Endothelial cell of umbilical vein (primary cell): ENCODE results near the gene DUSP14.

Source experiments
- CTCF ChIP-seq, 2 donors: IDR thresholded peaks; 1 replicate in 1 of 2; 2 replicates in 1 of 2; pipeline ENCODE4 v1.5.1; 2011; ENCODE audit warnings: low read length in 2 of 2, mild to moderate bottlenecking in 2 of 2, moderate library complexity in 2 of 2, control low read depth in 1 of 2, inconsistent platforms in 1 of 2, low read depth in 1 of 2; ENCODE audit not compliant: insufficient read depth in 1 of 2; ENCODE audit errors: extremely low read depth in 1 of 2
- GATA2 ChIP-seq: IDR thresholded peaks from 2 replicates; pipeline ENCODE4 v1.7.0; 2011; ENCODE audit warnings: low read depth, mild to moderate bottlenecking, moderate library complexity, mixed read lengths, low read length; ENCODE audit not compliant: insufficient read length, insufficient read depth
- JUN ChIP-seq: IDR thresholded peaks from 2 replicates; pipeline ENCODE4 v1.6.1; 2011; ENCODE audit warnings: borderline replicate concordance, low read depth; ENCODE audit not compliant: insufficient read length, insufficient read depth
- MAX ChIP-seq: IDR thresholded peaks from 2 replicates; pipeline ENCODE4 v1.6.1; 2011; ENCODE audit not compliant: insufficient read depth, insufficient read length
- POLR2AphosphoS5 ChIP-seq: IDR thresholded peaks from 2 replicates; pipeline ENCODE4 v1.6.1; 2012; ENCODE audit warnings: low read depth, mild to moderate bottlenecking, control low read depth, low read length, moderate library complexity; ENCODE audit not compliant: insufficient read depth

- TF ChIP-seq CTCF (IDR thresholded peaks at IDR 0.05; ENCODE audit: extremely low read depth in 1 of 2, insufficient read depth in 1 of 2, low read depth in 1 of 2, low read length in 2 of 2): no peak
- no peak for TF ChIP-seq GATA2
- TF ChIP-seq MAX: no peak
- no peak for TF ChIP-seq JUN
- TF ChIP-seq POLR2AphosphoS5: no peak
Measured at GRCh38 chr17:37479025-37479424, 10.7 kb upstream of the DUSP14 start.
